Cardiac fibroblast (primary cell): ENCODE data around the gene SCN11A.

Source experiments
- DNase-seq, 2 donors: peaks; one replicate each; pipeline versions ENCODE4 v3.0.0 to v3.0.0-alpha.2; 2010; ENCODE audit warnings: low read depth in 2 of 2
- H3K4me3 ChIP-seq, 2 donors: replicated peaks in 1 of 2; 1 replicate in 1 of 2; 2 replicates in 1 of 2; pipeline ENCODE4 v1.5.1; 2011; ENCODE audit warnings: low read depth in 2 of 2, low read length in 2 of 2, mild to moderate bottlenecking in 2 of 2, moderate library complexity in 1 of 2
- TF ChIP-seq, protein P1 (sequence below): IDR thresholded peaks from one replicate; pipeline ENCODE4 v1.5.1; 2011; ENCODE audit warnings: low read depth, mild to moderate bottlenecking, low read length, inconsistent platforms

Gene SCN11A

GRCh38 chr3:39088456-39088855 is 36.7 kb upstream of the SCN11A start:
- no peak overlapping the region for H3K4me3 ChIP-seq
- TF ChIP-seq, protein P1, sequence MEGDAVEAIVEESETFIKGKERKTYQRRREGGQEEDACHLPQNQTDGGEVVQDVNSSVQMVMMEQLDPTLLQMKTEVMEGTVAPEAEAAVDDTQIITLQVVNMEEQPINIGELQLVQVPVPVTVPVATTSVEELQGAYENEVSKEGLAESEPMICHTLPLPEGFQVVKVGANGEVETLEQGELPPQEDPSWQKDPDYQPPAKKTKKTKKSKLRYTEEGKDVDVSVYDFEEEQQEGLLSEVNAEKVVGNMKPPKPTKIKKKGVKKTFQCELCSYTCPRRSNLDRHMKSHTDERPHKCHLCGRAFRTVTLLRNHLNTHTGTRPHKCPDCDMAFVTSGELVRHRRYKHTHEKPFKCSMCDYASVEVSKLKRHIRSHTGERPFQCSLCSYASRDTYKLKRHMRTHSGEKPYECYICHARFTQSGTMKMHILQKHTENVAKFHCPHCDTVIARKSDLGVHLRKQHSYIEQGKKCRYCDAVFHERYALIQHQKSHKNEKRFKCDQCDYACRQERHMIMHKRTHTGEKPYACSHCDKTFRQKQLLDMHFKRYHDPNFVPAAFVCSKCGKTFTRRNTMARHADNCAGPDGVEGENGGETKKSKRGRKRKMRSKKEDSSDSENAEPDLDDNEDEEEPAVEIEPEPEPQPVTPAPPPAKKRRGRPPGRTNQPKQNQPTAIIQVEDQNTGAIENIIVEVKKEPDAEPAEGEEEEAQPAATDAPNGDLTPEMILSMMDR, result no peak
- DNase-seq, result no peak

GRCh38 chr3:39086144-39086543 is 34.4 kb upstream of the SCN11A start:
- TF ChIP-seq, protein P1, result no peak
- no peak overlapping the region for H3K4me3 ChIP-seq
- DNase-seq, result no peak

DNA sequence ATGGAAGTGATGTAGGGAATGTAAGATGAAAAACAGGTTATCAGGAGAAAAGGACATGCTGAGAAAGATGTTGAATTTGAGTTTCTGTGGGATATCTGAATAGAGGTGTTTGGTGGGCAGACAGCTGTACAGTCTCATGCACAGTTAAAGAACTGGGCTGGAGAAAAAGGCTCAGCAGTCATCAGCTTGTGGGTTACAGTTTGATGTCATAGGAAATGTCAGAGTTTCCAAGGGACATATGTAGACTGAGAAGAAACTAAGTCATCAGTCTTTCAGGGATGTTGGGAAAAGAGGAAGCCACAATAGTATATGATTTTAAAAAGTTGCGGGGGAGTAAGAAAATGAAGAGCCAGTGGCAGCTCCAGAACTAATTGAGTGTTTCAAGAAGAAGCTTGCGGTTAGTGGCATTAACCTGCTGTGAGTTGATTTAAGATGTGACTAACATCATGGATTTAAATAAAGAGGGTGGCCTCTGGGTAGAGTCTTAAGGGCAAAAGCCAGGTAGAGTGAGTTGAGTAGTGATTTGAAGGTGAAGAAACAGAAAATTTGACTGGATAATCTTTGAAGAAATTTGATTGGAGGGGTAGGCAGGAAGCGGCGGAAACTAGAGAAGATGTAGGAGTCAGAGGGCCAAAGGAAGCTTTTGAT is 31.0 kb upstream of the SCN11A start:
- no peak overlapping the region for H3K4me3 ChIP-seq
- TF ChIP-seq, protein P1, result no peak
- DNase-seq, result no peak

GRCh38 chr3:39080026-39080425 is 28.3 kb upstream of the SCN11A start:
- H3K4me3 ChIP-seq, result no peak overlapping the region
- DNase-seq, result no peak
- TF ChIP-seq, protein P1, result no peak

DNA sequence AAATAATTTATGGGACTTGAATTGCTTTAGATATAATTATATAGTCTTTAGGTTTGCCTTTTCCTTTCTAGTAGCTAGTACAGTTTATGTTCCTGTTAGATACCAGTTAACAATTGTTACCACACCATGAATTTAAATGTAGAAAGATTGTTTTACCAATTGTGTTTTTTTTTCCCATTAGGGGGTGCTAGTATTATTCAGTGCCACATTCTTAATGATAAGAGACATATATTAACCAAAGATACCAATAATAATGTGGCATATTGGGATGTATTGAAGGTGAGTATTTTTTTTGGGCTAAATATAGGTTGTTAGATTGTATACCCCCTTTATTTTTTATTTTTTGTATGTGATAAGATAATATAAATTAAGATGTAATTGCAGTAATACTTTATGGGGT is 27.8 kb upstream of the SCN11A start:
- no peak overlapping the region for H3K4me3 ChIP-seq
- DNase-seq, result no peak
- TF ChIP-seq, protein P1, result no peak

DNA sequence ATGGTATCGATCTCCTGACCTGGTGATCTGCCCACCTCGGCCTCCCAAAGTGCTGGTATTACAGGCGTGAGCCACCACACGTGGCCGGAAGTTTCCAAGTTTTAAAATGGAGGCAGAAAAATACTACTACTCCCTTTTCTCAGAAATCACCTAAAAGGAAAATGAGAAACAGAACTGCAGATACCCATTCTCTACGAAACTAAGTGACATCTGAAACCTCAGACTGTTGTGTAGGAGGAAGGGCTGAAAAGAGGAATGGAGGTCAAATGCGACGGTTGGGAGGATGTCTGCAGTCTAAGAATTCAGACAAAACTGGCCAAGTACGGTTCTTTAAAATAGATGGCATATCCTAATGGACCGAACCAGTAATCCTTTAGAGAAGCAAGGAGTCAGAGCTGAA is 24.2 kb upstream of the SCN11A start:
- TF ChIP-seq, protein P1, result no peak
- no peak for DNase-seq
- H3K4me3 ChIP-seq, result no peak overlapping the region

- TF ChIP-seq, protein P1, result no peak
- no peak overlapping the region for H3K4me3 ChIP-seq
- no peak for DNase-seq
Measured at GRCh38 chr3:39068556-39068955, 16.8 kb upstream of the SCN11A start.
